GM18951 (cell line): Measurements from ENCODE around the gene STK38.
"Not testable (repeated sequence)": the region's sequence is repeated elsewhere in the genome, so short reads cannot be mapped to it uniquely, and the experiment has no call there.

Experiments
- POLR2A ChIP-seq: IDR thresholded peaks from 4 replicates; pipeline ENCODE4 v1.6.1; 2011; ENCODE audit warnings: mild to moderate bottlenecking; ENCODE audit not compliant: insufficient read length, insufficient read depth; ENCODE audit errors: extremely low read depth
- in situ Hi-C: fragments of 300-500 bp; cut with MboI; formaldehyde crosslinking; loops from one replicate; pipeline ENCODE4 v1.12.0; 2022; ENCODE audit warnings: low sequenced_read_pairs, mixed read lengths, inconsistent platforms; ENCODE audit not compliant: unreplicated experiment

Gene STK38

DNA sequence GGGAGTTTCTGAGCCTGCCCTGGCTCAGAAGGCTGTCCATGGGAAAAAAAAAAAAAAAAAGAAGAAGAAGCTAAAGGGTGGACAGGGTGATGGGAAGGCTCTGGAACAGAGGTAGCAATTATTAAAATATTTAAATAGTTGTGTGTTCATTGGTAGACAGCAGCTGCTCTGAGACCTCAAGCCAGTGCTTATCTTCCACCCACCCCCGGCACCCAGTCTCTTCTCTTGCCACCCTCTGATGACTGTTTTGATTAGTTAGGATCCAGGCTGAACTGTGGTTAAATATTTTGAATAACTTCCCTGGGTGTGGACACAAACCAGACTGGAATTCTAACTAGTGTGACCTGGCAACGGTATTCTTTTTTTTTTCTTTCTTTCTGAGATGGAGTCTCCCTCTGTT lies 30.0 kb upstream of the STK38 start:
- in situ Hi-C loops, result no loop called here

DNA sequence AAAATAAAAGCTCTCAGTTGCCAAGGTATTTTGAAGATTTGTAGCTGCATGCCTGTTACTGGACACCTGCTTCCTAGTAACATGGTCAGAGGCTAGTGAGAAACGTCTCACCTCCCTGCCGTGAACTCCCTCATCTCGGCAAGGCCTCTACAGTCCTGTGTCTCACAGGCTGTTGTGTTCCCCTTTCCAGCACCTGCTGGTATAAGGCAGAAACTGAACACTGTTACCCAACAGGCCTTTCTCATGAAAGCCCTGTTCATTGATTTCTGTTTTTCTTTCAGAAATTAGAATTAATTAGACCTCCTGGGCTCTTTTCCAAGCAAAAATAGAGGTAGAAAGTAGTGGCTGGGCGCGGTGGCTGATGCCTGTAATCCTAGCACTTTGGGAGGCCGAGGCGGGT lies 29.3 kb upstream of the STK38 start:
- TF ChIP-seq POLR2A, result no peak
- in situ Hi-C loops, result no loop called here

More for the DNA sequence above, 30.0 kb upstream of the STK38 start:
- TF ChIP-seq POLR2A, result no peak

DNA sequence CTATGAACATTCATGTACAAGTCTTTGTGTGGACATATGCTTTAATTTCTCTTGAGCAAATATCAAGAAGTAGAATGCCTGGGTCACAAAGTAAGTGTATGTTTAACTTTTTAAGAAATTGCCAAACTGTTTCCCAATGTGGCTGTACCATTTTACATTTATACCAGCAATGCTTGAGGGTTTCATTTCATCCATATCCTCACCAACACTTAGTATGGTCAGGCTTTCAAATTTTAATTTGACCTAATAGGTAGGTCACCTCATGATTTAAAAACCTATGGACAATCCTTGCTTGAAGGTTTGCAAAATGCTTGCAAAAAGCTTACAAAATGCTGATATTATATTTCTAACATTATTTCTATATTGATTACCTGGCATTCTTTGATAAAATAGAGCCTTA lies 27.4 kb upstream of the STK38 start:
- TF ChIP-seq POLR2A, result no peak

DNA sequence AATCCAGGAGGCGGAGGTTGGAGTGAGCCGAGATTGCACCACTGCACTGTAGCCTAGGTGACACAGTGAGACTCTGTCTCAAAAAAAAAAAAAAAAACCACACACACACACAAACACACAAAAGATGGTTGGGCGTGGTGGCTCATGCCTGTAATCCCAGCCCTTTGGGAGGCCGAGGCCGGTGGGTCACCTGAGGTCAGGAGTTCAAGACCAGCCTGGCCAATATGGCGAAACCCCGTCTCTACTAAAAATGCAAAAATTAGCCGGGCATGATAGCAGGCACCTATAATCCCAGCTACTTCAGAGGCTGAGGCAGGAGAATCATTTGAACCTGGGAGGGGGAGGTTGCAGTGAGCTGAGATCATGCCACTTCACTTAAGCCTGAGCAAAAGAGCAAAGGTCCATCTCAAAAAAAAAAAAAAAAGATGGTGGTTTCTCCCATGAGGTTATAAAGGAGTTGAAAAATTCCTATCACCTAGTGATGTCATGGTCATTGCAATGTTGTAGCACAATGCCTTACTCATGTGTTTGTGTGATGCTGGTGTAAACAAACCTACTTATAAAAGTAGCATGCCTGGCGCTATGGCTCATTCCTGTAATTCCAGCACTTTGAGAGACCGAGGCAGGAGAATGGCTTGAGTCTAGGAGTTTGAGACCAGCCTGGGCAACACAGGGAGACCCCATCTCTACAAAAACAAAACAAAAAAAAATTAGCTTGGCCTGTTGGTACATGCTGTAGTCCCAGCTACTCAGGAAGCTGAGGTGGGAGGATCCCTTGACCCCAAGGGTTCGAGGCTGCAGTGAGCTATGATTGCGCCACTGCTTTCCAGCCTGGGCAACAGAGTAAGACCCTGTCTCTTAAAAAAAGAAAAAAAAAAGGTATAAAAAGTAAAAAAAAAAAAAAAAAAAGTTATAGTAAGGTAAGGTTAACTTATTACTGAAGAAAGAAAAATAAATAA lies 25.4 kb upstream of the STK38 start:
- in situ Hi-C loops, result not testable (repeated sequence)

More for the DNA sequence above, 27.4 kb upstream of the STK38 start:
- in situ Hi-C loops, result no loop called here

DNA sequence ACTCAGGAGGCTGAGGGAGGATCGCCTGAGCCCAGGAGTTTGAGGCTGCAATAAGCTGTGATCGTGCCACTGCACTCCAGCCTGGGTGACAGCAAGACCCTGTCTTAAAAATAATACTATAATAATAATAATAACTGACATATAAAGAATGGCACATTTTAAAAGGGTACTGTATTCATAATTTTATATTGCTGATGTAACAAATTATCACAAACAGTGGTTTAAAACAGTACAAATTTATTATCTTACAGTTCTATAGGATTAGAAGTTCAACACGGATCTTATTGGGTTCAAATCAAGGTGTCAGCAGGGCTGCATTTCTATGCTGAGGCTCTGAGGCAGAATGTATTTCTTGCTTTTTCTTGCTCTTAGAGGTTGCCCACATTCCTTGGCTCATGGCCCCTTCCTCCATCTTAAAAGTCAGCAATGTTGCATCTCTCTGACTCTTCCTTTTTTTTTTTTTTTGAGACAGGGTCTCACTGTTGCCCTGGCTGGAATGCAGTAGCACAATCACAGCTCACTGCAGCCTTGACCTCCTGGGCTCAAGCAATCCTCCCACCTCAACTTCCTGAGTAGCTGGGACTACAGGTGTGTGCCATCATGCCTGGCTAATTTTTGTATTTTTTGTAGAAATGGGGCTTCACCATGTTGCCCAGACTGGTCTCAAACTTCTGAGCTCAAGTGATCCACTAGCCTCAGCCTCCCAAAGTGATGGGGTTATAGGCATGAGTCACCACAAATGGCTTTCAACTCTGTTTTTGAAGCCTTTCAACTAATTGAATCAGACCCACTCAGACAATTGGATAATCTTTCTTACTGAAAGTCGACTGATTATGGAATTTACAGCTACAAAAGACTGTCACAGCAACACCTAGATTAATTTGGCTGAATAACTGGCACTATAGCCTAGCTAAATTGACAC lies 24.1 kb upstream of the STK38 start:
- no peak for TF ChIP-seq POLR2A
- in situ Hi-C loops, result no loop called here

DNA sequence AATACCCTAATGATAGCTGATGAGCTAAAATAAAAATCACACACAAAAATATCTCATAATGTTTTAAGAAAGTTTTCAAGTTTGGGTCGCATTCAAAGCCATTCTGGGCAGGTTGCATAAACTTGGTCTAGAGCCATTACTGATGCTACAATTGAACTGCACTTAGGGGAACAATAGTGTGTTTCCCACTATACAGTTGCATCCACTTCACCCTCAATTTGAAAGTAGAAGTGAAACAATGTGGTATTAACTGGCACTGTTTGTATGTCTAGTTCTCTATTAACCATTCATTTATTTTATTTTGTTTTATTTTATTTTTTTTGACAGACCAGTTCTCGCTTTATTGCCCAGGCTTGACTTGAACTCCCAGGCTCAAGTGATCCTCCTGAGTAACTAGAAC lies 23.0 kb upstream of the STK38 start:
- in situ Hi-C loops, result no loop called here

DNA sequence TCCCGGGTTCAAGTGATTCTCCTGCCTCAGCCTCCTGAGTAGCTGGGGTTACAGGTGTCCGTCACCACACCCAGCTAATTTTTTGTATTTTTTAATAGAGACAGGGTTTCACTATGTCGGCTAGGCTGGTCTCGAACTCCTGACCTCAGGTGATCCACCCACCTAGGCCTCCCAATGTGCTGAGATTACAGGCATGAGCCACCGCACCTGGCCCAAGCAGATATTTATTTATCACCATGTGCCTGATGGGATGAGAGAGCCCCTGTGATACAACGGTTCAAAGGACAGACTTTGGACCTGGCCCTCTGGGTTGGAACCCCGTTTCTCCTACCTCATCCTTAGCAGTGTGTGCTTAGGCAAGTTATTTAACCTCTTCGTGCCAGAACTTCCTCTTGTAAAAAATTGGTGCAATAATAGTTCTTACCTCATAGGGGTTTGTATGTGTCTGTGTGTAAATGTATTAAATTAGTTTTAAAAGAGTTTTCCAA lies 19.2 kb upstream of the STK38 start:
- TF ChIP-seq POLR2A, result no peak
- in situ Hi-C loops, result no loop called here

More for the DNA sequence above, 23.0 kb upstream of the STK38 start:
- TF ChIP-seq POLR2A, result no peak

DNA sequence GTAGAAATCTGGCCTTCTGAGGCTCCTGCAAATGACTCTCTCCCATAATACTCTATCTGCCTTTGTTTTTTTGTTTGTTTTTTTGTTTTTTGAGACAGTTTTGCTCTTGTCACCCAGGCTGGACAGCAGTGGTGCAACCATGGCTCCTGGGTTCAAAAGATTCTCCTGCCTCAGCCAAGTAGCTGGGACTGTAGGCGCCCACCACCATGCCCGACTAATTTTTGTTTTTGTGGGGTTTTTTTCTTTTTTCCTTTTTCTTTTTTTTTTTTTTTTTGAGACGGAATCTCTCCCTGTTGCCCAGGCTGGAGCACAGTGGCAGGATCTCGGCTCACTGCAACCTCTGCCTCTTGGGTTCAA lies 16.6 kb upstream of the STK38 start:
- no peak for TF ChIP-seq POLR2A
- in situ Hi-C loops, result no loop called here

DNA sequence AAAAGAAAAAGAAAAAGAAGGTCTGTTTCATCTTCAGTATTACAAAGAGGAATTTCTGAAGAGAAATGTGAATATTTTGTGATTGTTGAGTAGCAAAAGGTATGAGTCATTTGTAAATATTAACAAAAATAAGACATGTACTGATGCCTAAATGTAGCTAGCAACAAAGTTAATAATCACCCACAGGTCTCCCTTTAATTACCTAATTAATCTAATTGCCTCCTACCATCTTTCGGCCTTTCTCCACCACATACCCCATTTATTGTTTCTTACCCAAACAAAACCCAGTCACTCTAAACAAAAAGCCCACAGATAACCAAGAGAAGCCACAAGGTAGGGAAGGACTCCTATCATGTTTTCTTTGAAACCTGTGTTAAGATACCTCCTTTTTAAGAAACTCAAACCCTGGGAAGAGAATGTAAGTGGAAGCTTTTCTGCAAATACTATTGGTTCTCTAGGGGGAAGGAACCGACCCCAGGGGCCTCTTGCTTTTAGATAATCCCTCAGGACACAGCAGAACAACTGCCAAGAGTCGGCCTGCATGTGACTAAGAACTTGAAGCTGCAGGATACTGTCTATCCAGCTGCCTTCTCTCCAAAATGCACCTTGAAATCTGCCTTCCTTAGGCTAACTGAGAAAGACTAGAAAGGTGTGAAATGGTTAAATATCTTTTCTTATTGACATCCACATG lies 16.1 kb upstream of the STK38 start:
- in situ Hi-C loops, result no loop called here
- no peak for TF ChIP-seq POLR2A

DNA sequence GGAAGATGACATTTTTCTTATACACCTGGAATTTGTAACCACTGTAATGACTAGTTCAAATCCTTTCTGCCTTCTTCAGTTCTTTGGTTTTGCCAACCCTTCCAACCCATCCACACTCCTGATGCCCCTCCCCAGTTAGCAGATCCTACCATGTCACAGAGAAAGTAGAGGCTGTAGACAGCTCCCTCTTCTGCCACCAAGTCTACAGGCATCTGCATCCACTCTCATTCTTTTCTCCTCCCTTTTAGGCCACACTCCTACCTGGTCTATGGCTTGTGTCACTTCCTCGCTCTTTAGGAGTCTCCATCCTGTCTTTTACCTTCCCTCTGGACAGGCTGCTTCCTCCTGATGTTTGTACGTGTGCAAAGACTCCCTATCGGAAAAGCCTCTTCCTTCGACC lies 13.5 kb upstream of the STK38 start:
- TF ChIP-seq POLR2A, result no peak

DNA sequence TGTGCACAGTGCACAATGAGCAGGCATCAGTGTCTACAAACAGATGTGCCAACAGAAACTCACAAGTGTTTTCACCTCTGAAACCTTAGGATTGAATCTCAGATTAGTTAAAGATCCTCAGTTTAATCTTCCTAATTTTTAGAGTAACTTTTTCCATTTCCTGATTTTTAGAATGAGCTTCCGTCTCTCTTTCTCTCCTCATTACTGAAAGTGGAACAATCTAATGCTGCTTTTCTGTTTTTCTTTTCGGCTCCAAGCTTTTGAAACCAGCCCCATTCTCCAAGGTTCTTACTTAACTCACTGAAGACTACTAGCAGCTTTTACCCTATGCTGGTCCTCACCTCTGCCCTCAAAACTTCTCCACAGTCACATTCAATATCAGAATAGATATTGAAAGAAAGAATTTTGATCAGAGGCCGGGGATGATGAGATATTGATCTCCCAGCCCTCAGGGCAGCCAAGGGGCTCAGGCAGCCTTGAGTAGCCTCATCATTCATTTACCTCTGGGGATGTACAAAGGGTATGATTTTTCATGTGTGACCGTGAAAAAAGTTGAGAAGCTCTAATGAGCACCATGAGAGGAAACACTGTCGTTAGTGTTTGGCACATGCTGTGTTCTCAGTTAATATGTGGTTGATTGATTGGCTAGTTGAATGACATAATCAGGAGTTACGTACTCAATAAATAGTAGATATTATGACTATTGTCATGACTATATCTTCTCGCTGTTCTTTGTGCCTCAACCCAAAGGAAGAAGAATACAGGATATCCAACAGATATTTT lies 11.9 kb upstream of the STK38 start:
- TF ChIP-seq POLR2A, result no peak
- in situ Hi-C loops, result no loop called here

More for the DNA sequence above, 13.5 kb upstream of the STK38 start:
- in situ Hi-C loops, result no loop called here

DNA sequence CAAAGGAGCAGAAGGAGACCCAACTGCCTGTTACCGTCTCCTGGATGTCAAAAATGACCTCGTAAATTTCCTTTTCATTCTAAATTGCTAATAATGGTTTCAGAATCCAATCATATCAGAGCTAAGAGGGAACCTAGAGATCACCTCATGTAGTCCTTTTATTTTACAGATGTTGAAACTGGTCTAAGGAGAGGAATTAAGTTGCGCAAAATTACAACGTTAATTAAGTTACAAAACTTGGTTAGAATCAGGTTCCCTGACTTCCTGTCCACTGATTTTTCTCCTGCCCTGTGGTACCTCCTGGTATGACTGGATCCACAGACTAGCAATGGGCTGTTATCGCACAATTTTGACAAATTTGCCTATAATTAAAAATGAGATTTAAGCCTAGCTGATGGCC lies 9.0 kb upstream of the STK38 start:
- in situ Hi-C loops, result no loop called here
- no peak for TF ChIP-seq POLR2A
